Measurements from ENCODE around the gene RDH11.

RDH11 gene

GRCh38 chr14:67650151-67650550 lies 45.4 kb downstream of the RDH11 start:
- DNase-seq (ENCODE audit: low spot score), result no peak

GRCh38 chr14:67646131-67646530 lies 49.4 kb downstream of the RDH11 start:
- no peak for DNase-seq (ENCODE audit: low spot score)

- no peak for DNase-seq (ENCODE audit: low spot score)
Observed at GRCh38 chr14:67645414-67645813, 50.1 kb downstream of the RDH11 start.

DNA sequence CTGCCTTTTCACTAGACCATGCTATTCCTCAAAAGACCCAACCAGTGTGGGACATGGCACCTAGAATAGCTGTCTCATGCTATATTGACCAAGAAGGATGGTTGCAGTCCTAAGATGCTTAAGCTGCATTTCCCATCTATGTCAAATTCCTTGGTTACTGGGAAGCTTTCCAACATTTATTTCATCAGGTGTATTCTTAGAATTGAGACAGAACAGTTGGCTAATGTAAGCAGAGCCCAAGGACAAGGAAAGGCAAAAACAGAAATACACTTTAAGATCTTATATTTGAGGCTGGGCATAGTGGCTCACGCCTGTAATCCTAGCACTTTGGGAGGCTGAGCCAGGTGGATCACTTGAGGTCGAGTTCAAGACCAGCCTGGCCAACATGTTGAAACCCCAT lies 51.1 kb downstream of the RDH11 start:
- DNase-seq (ENCODE audit: low spot score), result no peak

DNA sequence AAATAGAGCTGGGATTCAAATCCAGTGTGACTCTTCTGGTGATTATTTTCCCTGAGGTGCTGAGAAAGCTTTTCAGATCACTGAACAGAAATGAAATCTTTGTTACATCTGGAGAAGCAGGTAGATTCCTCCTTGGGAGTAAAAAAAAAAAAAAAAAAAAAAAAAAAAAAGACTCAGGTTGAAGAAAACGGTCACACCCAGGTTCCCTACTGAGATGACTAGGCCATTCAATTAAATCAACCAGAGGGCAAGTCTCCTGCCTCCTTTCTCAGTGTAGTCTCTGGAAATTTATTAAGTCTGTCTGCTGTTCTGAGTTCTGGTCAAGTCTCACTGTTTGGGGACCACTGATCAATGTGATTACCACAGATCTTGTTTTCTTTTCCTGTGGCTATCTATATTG lies 51.9 kb downstream of the RDH11 start:
- DNase-seq (ENCODE audit: low spot score), result no peak

- DNase-seq (ENCODE audit: low spot score), result no peak
Observed at GRCh38 chr14:67641902-67642749, 53.4 kb downstream of the RDH11 start.

DNA sequence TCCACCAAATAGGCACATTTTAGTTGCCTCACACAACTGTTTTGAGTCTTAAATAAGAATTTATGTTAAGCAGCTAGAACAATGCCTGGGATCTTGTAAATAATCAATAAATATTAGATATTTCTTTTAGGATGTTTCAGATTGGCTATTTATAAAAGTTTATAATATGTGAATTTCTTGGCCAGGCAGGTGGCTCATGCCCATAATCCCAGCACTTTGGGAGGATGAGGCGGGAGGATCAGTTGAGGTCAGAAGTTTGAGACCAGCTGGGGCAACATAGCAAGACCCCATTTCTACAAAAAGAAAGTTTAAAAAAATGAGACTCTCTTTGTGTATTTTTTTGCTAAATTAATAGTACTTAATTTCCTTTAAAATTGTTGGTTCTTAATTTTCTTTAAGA lies 54.1 kb downstream of the RDH11 start:
- no peak for DNase-seq (ENCODE audit: low spot score)

- no peak for DNase-seq (ENCODE audit: low spot score)
Observed at GRCh38 chr14:67638642-67639041, 56.9 kb downstream of the RDH11 start.

- no peak for DNase-seq (ENCODE audit: low spot score)
Observed at GRCh38 chr14:67636361-67636919, 59.1 kb downstream of the RDH11 start.

DNA sequence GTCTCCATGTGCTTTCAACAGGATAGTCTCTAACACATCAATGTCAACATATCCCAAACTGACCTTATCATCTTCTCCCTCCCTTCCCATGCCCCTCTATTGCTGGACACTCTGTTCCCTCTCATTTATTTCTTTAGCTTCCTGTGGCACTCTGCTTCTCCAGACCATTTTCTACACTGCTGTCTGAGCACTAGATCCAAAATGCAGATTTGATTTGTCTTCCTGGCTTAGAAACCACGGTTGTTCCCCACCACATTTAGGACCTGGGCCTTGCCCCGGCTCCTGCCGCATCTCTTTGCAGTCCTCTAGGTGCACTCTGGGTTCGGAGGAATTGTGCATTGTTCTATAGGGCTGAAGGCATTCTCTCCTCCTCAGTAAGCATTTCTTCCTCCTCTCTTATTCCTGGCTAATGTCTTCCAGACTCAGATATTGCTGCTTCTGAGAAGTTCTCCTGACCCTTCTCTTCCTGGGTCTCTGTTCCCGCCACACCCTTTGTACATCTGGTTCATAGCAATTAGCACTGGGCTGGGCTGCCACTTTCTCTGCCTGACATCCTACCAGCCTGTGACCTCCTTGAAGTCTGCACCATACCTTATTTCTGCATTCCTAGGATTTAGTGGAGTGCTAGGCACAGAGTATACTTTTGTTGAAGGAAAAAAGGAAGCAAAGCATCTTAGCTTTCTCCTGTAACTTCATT lies 62.0 kb downstream of the RDH11 start:
- no peak for DNase-seq (ENCODE audit: low spot score)

- DNase-seq (ENCODE audit: low spot score), result no peak
Observed at GRCh38 chr14:67630938-67631337, 64.6 kb downstream of the RDH11 start.

GRCh38 chr14:67630186-67630585 lies 65.4 kb downstream of the RDH11 start:
- no peak for DNase-seq (ENCODE audit: low spot score)

- no peak for DNase-seq (ENCODE audit: low spot score)
Observed at GRCh38 chr14:67627519-67627918, 68.0 kb downstream of the RDH11 start.
